Stimulated activated CD4-positive, alpha-beta T cell treated with anti-CD3 and anti-CD28 coated beads, Interleukin-12 subunit alpha, Interleukin-12 subunit beta, amount 100 ng/mL, for 48 hours (primary cell): ENCODE results near the gene GPC6.

Experiments
- DNase-seq, 3 donors: peaks; one replicate each; pipeline ENCODE4 v3.0.0-alpha.2; 2020; ENCODE audit warnings: low read depth in 2 of 3, low spot score in 1 of 3

Gene GPC6

DNA sequence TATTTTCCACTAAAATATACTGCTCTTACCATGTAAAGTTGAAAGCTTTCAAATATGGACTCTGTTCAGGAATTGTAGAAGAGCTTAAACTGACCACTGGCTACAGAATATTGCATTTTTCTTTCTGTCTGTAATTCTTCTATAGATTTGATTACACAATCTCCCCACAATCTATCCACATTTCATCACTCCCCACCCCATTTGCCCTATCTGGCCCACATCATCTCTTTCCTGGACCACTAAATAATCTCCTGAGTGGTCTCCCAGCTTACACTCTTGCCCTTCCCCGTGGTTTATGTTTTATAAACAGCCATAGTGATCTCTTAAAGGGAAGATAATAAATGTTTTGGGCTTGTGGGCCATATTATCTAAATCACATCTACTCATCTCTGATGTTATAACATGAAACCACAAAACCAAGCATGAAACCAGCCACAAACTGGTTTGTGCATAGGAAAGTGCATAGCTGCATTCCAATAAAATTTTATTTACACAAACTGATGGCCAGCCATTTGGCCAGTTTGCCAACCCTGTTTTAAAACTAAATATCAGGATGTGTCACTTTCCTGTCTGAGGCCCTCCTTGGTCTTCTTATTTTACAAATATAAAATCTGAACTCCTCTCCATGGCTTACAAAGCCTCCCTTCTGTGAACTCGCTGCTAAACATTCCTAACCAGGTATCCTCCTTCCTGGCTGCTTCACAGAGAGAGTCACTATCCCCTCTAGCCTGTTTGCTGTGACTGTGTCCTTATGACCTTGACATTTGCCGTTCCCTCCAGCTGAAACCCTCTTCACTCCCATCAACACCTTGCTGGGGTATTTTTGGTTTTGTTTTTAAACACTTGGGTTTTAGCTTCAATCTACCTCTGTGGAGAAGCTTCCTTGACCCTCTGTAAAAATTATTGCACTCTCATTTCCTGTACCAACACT lies 500.9 kb downstream of the GPC6 start:
- no peak for DNase-seq

DNA sequence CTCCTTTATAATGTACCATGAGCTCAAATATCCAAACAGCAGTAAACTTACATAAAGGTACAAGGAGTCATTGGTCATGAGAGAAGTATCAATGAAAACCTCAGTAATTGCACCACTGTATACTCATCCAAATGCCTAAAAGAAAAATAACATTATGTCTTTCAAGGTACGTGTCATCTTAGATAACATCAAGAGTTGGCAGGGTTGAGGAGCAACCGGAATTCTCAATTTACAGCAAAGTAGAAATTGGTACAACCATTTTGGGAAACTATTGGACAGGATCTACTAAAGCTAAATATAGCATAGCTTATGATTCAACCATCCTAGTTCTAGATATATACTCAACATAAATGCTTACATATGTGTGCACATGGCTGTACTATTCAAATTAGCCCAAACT lies 502.8 kb downstream of the GPC6 start:
- DNase-seq = no peak

DNA sequence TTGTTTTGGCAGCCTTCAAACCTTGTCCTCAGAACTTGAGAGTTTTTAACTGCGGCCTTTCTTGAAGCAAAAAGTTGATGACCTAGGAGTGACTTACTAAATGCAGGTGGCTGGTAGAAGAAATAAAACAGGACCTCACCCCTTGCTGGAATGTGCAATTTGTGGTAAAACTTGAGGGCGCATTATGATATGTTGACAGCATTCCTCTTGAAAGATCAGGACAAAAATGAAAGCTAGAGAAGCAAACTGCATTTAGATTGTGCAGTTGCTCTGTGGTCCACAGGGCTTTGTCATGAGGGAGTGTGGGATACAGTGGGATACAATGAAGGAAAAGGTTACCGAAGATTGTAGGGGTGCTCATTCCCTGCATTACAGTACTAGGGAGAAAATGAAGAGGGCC lies 504.2 kb downstream of the GPC6 start:
- no peak for DNase-seq

DNA sequence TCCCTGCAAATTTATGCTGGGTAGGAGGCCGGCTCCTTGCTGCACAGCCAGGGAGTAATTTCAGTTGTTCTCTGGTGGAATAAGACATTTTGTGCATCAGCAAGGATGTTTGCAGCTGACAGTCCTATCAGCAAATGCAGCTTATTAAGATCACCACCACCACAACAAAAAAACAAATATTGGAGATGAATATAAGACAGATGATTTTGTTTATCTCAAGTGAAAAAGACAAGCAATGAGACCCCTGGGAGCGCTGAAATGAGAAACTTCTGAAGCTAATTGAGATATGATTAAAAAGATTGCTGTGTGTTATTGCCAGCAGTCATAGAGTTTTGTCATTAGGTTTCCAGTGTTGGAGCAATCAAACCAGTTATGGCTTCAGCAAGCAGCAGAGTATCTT lies 505.6 kb downstream of the GPC6 start:
- no peak for DNase-seq

DNA sequence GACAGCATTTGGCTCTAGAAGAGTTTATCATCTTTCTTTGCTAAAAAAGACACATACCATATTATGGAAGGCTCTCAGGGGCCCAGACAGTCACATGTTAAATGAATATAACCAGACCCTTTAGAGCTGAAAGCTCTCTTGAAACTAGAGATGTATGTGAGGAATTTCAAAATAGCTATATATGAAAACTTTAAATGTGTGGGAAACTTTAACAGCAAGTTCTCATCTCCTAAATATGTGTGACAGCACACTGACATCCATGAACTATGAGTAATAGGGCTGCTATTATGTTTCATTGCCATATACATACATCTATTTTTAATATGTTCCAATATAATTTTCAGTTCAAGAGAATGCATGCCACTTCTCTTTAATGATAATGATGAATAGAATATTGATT lies 509.5 kb downstream of the GPC6 start:
- no peak for DNase-seq

DNA sequence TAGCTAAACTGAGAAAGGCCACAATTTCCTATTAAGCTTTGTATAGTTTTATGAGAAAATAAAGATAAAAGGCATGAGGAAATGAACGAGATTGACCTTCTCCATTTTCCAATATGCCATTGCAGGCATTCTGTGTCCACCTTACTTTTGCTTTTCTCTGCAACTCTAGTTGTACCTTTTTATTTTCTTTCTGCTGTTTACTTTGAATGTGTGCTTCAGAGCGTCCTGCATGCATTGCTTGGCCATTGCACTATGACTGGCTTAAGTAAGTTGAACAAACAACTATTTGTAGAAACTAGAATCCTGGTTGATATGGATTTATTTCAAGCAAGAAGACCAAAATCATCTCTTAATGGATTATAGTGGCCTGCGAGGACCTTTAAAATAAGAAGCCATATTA lies 510.3 kb downstream of the GPC6 start:
- no peak for DNase-seq

DNA sequence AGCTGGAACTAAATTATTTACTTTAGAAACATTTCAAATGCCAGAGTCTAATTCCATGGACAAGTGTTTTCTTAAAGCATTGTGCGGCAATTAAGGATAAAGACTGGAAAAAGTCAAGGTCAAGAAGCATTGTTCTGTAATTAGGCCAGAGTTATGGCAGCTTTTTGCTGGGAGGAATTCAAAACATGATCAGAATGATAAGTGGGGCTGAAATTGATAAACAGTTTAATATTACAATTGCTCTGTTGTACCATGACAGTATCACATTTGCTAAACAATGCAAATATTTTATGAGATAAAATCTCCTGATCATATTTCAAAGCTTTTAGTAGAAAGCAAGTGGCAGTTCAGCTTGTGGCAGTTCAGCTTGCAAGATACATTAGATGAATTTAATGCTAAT lies 513.7 kb downstream of the GPC6 start:
- DNase-seq = no peak

DNA sequence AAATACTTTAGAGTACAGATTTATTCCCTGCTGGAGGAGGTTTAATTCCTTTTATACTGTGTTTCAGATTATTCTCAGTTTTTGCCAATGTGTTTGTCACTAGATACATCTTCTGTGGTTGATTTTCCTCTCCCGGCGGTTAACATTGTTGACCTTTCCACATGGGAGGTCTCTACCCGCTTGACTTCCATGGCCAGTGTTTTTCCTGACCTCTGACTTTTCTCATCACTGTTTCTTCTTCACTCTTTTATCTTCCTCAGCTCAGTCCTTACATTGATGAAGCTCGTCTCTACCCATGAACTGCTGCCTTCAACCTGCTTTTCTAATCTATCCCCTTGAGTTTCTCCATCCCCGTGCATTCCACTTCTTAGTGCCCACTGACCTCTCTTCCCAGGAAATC lies 517.4 kb downstream of the GPC6 start:
- no peak for DNase-seq

DNA sequence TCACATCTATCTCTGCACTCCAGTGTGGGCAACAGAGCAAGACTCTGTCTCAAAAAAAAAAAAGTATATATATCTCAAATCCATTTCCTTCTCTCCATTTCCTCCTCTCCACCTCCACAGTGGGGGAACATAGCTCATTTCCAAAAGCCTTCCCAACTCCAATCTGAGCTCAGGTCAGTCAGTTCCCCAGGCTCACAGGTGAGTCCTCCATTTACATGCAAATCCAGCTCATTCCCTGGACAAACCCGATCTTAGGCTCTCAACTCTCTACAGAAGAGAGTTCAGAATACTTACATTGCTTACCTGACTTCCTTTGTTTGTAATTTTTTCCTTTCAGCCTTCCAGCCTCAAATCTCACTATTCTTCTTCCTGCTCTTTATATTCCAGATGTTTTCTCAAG lies 518.3 kb downstream of the GPC6 start:
- DNase-seq = no peak

DNA sequence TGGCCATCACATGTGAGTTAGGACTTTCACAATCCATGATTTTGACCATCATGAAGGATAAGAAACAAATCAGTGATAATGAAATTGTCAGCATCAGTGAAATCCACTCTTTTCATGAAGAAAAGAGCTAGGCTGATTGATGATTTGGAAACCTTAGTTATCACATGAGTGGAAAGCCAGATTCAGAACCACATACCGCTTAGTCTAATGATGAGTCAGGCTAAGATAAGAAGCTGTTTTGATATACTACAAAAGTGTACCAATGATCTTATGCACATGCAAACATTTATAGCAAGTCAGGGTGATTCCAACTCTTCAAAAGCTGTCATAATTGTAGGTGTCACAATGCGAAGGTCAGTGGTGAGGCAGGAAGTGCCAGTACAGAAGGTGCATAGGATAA lies 519.3 kb downstream of the GPC6 start:
- no peak for DNase-seq

DNA sequence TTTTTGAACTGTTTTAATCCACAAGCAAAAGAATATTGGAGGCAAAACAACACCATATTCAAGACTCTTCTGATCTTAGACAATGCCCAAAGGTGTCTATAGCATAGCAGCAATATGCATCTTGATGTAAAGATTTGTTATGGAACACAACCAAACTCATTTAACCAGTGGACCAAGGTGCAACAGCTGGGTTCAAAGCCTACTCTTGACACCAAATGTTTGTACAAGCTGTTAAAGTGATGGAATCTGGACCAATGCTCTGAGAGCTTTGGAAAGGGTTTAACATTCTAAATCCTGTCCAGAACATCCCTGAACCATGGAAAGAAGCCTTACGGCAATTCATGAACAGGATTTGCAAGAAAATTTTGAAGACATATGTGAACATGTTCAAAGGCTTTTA lies 520.0 kb downstream of the GPC6 start:
- no peak for DNase-seq

DNA sequence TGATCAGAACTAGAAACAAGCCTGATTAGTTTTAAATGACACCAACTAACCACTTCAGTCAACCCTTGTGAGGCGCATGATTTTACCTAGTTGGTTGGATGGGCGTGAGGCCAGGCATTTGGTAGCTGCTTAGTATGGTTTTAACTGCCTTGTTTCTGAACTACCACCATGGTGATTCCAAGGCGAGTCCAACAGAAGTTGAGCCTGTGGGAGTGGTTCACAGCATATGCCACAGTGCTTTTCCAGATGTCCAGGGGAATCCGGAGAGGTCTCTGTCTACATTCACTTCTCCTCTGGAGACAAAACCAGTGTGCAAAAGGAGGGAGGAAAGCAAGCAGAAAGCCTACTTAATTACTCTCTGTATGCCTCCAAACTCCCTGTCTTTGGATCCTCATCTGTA lies 524.1 kb downstream of the GPC6 start:
- DNase-seq = no peak

DNA sequence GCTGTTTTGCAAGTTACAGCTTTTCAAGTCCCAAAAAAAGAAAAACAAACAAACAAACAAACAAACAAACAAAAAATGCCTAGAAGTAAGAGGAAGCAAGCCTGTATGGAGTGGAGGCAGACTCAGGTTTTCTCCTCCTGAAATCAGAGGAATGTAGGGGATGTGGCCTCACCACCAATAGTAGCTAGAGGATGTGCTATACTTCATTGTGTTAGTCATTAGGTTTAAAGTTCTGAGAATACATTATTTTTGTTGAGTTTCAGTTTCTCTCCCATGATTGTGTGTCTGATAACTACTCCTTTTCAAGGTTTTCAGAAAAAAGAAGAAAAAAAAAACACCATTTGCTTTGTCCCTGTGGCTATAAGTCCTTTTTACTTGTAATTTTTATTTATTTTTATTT lies 524.5 kb downstream of the GPC6 start:
- no peak for DNase-seq

DNA sequence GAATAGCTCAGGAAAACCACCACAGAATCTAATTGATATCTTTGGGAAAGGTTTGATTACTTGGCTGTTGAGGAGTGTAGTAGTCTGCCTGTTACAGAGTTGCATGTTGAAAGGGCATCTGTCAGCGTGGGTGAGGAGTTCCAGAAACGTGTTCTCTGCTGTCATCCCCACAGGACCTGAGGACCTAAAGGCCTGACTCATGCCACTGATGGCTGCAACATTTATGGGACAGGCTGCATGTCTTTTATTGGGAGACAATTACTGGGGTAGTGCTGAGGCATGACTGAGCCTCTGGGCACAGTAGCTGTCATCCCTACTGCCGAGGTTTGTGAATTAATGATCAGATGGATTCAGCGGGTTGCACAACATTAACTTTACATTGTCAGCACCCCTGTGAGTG lies 525.9 kb downstream of the GPC6 start:
- DNase-seq = no peak

DNA sequence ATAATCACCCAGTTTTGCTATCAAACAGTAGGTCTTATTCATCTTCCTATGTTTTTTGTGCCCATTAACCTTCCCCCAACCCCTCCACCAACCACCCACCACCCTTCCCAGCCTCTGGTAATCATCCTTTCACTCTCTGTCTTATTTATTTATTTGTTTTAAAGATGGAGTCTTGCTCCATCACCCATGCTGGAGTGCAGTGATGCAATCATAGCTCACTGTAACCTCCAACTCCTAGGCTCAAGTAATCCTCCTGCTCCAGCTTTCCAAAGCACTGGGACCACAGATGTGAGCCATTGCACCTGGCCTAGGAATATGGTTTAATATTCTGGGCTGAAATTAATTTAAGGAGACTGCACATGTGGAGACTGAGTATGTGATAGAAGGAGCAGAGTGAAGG lies 527.0 kb downstream of the GPC6 start:
- no peak for DNase-seq

DNA sequence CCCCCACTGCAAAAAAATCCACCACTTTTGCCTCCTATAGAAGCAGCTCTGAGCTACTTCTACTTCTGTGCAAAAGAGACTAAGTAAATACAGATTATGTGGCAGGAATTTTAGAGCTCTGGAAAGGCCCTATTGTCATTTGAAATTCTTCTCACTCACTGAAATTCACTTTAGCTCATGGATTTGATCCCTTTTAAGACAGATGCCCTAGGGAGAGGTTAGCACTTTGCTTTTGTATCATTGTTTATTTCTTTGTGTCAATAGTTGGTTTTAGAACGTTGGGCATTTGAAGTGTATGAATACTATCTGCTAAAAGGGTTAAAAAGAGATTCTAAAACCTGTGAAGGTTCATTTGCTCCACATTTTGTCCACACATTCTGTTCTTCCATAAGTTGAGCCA lies 528.7 kb downstream of the GPC6 start:
- no peak for DNase-seq

DNA sequence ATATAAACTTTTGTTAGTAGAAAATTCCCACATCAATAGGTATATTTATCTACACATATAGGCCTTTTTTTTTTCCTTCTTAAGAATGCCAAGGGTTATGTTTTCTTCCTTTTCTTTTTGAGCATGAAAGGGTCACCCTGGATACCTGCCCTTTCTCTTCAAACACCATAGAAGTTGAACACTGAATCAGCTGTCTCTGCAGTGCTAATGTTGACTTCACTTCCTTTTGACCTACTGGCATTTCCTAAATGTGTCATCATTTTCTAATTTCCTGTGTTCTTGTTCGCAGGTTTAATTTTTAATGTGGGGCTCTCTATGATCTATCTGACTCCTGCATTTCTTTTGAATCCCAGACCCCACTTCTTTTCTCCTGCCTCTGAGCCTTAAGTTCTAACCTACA lies 532.0 kb downstream of the GPC6 start:
- DNase-seq = no peak

DNA sequence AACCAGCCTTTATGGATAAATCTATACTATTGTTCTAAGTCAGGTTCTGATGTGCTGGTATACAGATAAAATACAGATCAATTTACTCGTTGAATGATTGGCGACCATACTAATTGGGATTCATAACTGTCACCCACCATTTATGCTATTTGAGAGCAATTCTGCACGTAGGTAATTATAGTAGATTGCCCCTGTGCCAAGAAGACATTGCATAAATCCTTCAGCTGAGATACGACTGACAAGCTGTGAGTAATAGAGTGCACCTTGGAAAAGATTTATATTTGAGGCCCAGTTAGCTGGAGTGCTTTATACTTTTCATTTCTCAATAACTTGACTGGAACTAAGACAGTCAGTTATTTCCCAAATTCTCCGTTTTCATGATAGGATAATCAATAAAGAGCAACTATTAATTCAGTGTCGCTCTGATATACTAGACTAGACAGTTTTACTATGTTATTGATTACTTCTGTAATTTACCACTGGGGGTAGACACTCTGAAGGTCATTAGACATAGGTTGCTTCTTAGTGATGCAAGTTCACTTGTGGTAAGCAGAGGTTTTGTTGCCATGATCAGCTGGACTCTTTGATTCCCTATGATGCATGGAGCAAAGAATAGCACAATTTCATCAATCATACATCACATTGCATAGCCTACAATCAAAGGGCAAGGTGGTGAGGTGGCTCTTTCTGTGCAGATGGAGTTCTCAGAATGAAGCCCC lies 536.3 kb downstream of the GPC6 start:
- DNase-seq = no peak

DNA sequence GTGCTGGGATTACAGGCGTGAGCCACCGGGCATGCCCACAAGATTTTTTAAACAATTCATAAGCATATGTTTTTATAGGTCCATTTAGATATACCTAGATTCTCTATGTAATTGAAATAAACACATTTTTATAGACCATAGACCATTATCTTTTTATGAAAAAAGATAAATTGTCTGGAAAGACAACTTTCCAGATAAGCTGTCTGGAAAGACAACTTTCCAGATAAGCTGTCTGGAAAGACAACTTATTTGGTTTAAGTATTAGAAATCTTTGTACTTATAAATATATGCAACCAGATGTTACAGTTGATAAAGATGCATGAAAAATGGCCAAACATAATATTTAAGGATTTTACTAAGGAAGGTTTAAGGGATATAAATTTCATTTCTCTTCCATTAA lies 538.5 kb downstream of the GPC6 start:
- DNase-seq = no peak

DNA sequence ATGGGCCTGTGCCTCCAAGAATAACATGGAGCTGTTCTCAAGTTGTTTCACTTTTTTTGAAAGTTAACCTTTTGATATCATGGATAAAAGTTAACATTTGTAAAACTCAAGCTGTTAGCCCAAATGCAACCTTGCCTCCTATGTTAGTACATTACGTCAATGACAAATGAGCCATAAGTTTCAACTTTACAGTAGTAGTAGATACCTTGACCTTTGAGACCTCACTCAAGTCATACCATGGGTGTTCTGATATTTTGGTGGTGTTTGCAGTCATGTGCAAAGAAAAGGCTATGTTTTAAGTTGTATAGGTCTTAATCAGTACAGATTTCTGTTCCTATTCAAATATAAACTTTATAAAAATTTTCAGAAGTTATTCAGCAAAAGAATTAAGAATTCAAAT lies 539.2 kb downstream of the GPC6 start:
- no peak for DNase-seq

DNA sequence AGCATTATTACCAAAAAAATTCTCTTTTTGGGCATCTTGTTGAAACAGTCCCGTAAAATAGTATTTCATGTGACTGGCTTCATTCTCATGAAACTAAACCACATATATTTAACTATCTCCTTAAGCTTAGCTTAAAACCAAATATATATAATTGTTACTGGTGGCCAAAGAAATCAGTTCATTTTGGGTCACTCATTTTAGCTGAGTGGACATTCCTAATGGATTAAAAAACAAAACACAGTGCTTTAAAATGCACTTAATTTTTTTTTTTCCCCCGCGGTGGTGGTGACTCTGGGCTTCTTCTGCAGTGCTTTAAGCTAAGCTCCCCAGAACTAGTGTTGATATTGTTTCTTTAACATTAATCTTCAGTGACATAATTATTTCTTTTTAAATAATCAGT lies 540.1 kb downstream of the GPC6 start:
- DNase-seq = no peak

DNA sequence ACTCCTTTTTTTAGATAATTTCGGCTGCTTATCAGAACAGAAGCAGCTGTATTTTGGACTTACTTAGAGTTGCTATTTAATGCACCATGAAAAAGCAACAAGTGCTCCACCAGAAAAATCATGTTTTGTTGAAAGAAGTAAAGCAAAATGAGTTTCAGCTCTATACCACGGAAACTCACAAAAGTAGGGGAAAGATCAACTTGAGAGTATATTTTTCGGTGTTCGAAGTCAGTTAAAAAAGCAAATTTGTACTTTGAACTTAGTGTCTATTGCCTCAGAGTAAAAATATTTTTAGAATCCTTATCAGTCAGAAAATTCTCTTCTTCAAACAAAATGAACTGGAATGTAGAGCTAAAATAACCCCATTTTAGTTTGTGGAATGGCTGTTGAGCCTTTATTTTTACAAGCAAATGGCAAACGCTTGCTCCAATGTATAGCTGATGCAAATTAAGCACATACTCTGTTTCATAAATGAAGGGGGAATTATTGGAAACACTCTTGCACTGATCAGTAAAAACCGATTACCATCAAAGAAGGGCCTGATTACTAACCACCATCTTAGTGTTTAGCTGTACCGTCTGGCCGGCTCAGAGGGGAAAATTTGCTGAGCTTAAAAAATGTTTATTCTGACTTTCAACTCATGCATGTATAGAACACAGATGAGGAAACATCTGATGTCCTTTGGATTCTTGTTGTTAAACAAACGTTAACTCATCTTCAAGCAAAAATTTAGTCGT lies 540.7 kb downstream of the GPC6 start:
- no peak for DNase-seq
